ENCODE data around the gene MISP.

DNA sequence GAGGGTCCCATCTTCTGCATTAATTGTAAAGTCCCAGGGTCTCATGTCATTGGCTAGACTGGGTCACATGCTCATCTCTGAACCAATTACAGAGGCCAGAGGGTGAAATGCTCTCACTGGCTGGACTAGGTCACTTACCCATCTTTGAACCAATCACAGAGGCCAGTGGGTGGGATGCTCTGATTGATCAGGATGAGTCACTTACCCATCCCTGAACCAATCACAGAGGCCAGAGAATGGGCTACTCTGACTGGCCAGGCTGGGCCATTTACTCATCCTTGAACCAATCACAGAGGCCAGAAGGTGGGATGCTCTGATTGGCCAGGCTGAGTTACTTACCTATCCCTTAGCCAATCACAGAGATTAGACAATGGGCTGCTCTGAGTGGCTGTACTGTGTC, 5.3 kb downstream of the MISP start:
- TF ChIP-seq FOXK2 (IDR thresholded peaks at IDR 0.05) (no peak), HDGF (IDR thresholded peaks at IDR 0.05; ENCODE audit: borderline replicate concordance) (no peak), SP1 (IDR thresholded peaks at IDR 0.05) (no peak), ARNT (IDR thresholded peaks at IDR 0.05) (no peak), FOXM1 (IDR thresholded peaks at IDR 0.05; ENCODE audit: borderline replicate concordance) (no peak), ELF4 (IDR thresholded peaks at IDR 0.05) (no peak), FOXA1 (IDR thresholded peaks at IDR 0.05) (no peak), CTBP1 (IDR thresholded peaks at IDR 0.05; ENCODE audit: borderline replicate concordance) (no peak), NFRKB (IDR thresholded peaks at IDR 0.05) (no peak), ZNF384 (IDR thresholded peaks at IDR 0.05) (no peak)

Data from HEK293T (cell line).